HL-60 (cell line): Measurements from ENCODE around the gene BABAM1.

Source experiments
- DNase-seq, 2 experiments: peaks; one replicate each; pipeline ENCODE4 v3.0.0-alpha.2; 2010 to 2020; ENCODE audit warnings: low read depth in 1 of 2, low spot score in 1 of 2
- H3K27ac ChIP-seq: fragments of 250-450 bp; sonication (Bioruptor Pico); replicated peaks from 2 replicates; pipeline ENCODE4 v1.5.1; 2020; ENCODE audit warnings: mild to moderate bottlenecking, moderate library complexity
- H3K27me3 ChIP-seq: fragments of 250-450 bp; sonication (Bioruptor Pico); 2 replicates; pipeline ENCODE4 v1.5.1; 2021; ENCODE audit warnings: mild to moderate bottlenecking, moderate library complexity; ENCODE audit not compliant: insufficient read depth, poor library complexity, severe bottlenecking
- H3K4me3 ChIP-seq: replicated peaks from 2 replicates; pipeline ENCODE4 v1.5.1; 2011; ENCODE audit warnings: mild to moderate bottlenecking, control low read depth, low read length; ENCODE audit not compliant: insufficient read depth
- CTCF ChIP-seq: IDR thresholded peaks from one replicate; pipeline ENCODE4 v1.5.1; 2011; ENCODE audit warnings: low read length, control low read depth, inconsistent platforms; ENCODE audit not compliant: insufficient read depth
- GABPA ChIP-seq: IDR thresholded peaks from 2 replicates; pipeline ENCODE4 v1.6.1; 2012; ENCODE audit warnings: low read depth
- POLR2AphosphoS5 ChIP-seq: IDR thresholded peaks from 2 replicates; pipeline ENCODE4 v1.6.1; 2012; ENCODE audit warnings: low read depth
- REST ChIP-seq: IDR thresholded peaks from 2 replicates; pipeline ENCODE4 v1.6.1; 2012; ENCODE audit warnings: low read depth; ENCODE audit not compliant: insufficient replicate concordance
- SPI1 ChIP-seq: IDR thresholded peaks from 2 replicates; pipeline ENCODE4 v1.6.1; 2012; ENCODE audit warnings: low read depth, mild to moderate bottlenecking, borderline replicate concordance

Gene BABAM1

GRCh38 chr19:17303167-17303939 lies 36.1 kb downstream of the BABAM1 start, which contains the start of gene ABHD8:
TSS of gene ABHD8 (minus strand) at chr19:17303425. CDS start at chr19:17301616, 1,809 bp downstream.
- Histone ChIP-seq H3K27me3 (no peaks in the 10 kb centered on the region), H3K27ac (peak within 1 kb of the TSS; percentile 48; the same call in 1 of the 2 replicates), H3K4me3 (peak within 1 kb of the TSS; percentile 56)
- no peak for TF ChIP-seq GABPA
- TF ChIP-seq SPI1: no peak; the same call in 1 of the 2 replicates
- TF ChIP-seq POLR2AphosphoS5: no peak; the same call in 1 of the 2 replicates
- no peak for TF ChIP-seq REST
- TF ChIP-seq CTCF: no peak
- DNase-seq: peak; percentile 90 to 95

GRCh38 chr19:17303940-17304267 lies 36.7 kb downstream of the BABAM1 start:
- DNase-seq: no peak
- Histone ChIP-seq H3K27ac (no peak overlapping the region), H3K4me3 (no peak overlapping the region), H3K27me3 (no peaks in the 10 kb centered on the region)
- TF ChIP-seq REST (no peak), POLR2AphosphoS5 (no peak)

- DNase-seq: no peak
- Histone ChIP-seq H3K4me3 (no peak overlapping the region), H3K27me3 (no peaks in the 10 kb centered on the region), H3K27ac (no peak overlapping the region; the same call in 1 of the 2 replicates)
- TF ChIP-seq POLR2AphosphoS5: no peak
- TF ChIP-seq REST: no peak
- TF ChIP-seq CTCF: no peak
- TF ChIP-seq GABPA: no peak
- no peak for TF ChIP-seq SPI1
Observed at GRCh38 chr19:17304386-17305215, 37.4 kb downstream of the BABAM1 start.
